Measurements from ENCODE around the gene RUFY3.
"Not testable (repeated sequence)": the region's sequence is repeated elsewhere in the genome, so short reads cannot be mapped to it uniquely, and the experiment has no call there.

Gene RUFY3

GRCh38 chr4:70735915-70736314, 14.2 kb downstream of the RUFY3 start:
- TF ChIP-seq CTCF (conservative IDR thresholded peaks at IDR 0.05) = peak; percentile 66
- H3K27ac ChIP-seq = not testable (repeated sequence)

GRCh38 chr4:70737006-70737405, 15.2 kb downstream of the RUFY3 start:
- TF ChIP-seq ZFX (IDR thresholded peaks at IDR 0.05) (no peak), CTCF (conservative IDR thresholded peaks at IDR 0.05) (no peak)
- no peak overlapping the region for H3K27ac ChIP-seq

- TF ChIP-seq ZFX (IDR thresholded peaks at IDR 0.05) (no peak), CTCF (conservative IDR thresholded peaks at IDR 0.05) (no peak)
- H3K27ac ChIP-seq = no peak overlapping the region
Observed at GRCh38 chr4:70737409-70737808, 15.6 kb downstream of the RUFY3 start.

- no peak for TF ChIP-seq ZFX (IDR thresholded peaks at IDR 0.05)
- TF ChIP-seq CTCF (conservative IDR thresholded peaks at IDR 0.05) = no peak
- no peak overlapping the region for H3K27ac ChIP-seq
Observed at GRCh38 chr4:70739496-70740337, 18.0 kb downstream of the RUFY3 start.

GRCh38 chr4:70741867-70742658, 20.3 kb downstream of the RUFY3 start:
- H3K27ac ChIP-seq = no peak overlapping the region
- no peak for TF ChIP-seq CTCF (conservative IDR thresholded peaks at IDR 0.05)
- TF ChIP-seq ZFX (IDR thresholded peaks at IDR 0.05) = no peak

- H3K27ac ChIP-seq = no peak overlapping the region
- TF ChIP-seq CTCF (conservative IDR thresholded peaks at IDR 0.05) (no peak), ZFX (IDR thresholded peaks at IDR 0.05) (no peak)
Observed at GRCh38 chr4:70743731-70744130, 22.0 kb downstream of the RUFY3 start.
